ENCODE data around the gene SLC35B2.

DNA sequence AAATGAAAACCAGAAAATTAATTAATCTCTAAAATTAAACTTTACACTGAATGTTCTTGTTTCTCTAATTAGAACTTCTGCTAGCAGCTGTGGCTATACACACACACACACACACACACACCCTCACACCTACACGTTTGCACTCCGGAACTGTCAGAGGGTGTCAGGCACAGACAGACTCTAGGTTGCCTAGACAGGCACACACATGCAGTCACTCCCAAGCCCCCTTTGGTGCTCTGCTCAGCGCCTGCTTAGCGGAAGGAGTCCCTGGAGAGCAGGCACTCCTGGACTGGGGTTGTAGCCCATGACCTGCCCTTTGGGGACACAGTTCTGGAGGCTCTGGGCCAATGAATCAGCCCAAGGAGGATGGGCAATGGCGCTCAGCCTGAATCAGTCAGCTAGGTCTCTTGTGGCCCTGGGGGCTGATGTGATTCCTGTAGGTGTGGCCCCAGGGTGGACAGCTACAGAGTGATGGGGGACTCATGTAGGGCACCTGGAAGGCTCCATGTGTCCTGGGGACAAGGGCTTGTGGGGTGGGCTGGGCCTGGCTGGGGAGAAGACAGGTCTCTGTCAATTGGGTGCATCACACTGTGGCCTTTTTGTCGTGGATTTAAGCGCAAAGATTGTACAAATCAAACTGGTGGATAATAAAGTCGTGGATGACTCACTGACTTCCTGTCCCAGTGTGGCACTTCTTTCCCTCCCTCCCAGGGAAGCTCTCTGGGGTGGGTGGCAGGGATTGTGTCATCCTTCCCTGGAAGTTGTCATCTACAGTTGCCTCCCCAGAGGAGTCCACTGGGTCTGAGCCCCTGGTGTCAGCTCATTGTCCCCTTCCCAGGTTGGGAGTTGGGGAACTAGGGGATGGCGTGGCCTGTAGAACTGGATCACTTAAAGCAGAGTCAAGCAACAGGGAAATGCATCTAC is 21.7 kb upstream of the SLC35B2 start:
- TF ChIP-seq, protein P1, sequence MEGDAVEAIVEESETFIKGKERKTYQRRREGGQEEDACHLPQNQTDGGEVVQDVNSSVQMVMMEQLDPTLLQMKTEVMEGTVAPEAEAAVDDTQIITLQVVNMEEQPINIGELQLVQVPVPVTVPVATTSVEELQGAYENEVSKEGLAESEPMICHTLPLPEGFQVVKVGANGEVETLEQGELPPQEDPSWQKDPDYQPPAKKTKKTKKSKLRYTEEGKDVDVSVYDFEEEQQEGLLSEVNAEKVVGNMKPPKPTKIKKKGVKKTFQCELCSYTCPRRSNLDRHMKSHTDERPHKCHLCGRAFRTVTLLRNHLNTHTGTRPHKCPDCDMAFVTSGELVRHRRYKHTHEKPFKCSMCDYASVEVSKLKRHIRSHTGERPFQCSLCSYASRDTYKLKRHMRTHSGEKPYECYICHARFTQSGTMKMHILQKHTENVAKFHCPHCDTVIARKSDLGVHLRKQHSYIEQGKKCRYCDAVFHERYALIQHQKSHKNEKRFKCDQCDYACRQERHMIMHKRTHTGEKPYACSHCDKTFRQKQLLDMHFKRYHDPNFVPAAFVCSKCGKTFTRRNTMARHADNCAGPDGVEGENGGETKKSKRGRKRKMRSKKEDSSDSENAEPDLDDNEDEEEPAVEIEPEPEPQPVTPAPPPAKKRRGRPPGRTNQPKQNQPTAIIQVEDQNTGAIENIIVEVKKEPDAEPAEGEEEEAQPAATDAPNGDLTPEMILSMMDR (IDR thresholded peaks at IDR 0.05), result no peak
- TF ChIP-seq, protein P2, sequence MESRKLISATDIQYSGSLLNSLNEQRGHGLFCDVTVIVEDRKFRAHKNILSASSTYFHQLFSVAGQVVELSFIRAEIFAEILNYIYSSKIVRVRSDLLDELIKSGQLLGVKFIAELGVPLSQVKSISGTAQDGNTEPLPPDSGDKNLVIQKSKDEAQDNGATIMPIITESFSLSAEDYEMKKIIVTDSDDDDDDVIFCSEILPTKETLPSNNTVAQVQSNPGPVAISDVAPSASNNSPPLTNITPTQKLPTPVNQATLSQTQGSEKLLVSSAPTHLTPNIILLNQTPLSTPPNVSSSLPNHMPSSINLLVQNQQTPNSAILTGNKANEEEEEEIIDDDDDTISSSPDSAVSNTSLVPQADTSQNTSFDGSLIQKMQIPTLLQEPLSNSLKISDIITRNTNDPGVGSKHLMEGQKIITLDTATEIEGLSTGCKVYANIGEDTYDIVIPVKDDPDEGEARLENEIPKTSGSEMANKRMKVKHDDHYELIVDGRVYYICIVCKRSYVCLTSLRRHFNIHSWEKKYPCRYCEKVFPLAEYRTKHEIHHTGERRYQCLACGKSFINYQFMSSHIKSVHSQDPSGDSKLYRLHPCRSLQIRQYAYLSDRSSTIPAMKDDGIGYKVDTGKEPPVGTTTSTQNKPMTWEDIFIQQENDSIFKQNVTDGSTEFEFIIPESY (IDR thresholded peaks at IDR 0.05; ENCODE audit: borderline replicate concordance, low read depth), result no peak
- TF ChIP-seq CHD2 (IDR thresholded peaks at IDR 0.05; ENCODE audit: low read length, partially characterized antibody) (no peak), FOXM1 (IDR thresholded peaks at IDR 0.05; ENCODE audit: low read depth) (no peak), NFIC (IDR thresholded peaks at IDR 0.05; ENCODE audit: borderline replicate concordance) (no peak), GABPA (IDR thresholded peaks at IDR 0.05; ENCODE audit: low read depth) (no peak), SIN3A (IDR thresholded peaks at IDR 0.05; ENCODE audit: borderline replicate concordance, low read depth, low read length) (no peak), EZH2phosphoT487 (IDR thresholded peaks at IDR 0.05; ENCODE audit: borderline replicate concordance, low read depth) (no peak), POLR2AphosphoS5 (IDR thresholded peaks at IDR 0.05; ENCODE audit: low read depth, low read length) (no peak)
- TF ChIP-seq, protein P3, sequence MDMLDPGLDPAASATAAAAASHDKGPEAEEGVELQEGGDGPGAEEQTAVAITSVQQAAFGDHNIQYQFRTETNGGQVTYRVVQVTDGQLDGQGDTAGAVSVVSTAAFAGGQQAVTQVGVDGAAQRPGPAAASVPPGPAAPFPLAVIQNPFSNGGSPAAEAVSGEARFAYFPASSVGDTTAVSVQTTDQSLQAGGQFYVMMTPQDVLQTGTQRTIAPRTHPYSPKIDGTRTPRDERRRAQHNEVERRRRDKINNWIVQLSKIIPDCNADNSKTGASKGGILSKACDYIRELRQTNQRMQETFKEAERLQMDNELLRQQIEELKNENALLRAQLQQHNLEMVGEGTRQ (IDR thresholded peaks at IDR 0.05; ENCODE audit: borderline replicate concordance, low read depth, low read length), result no peak
- TF ChIP-seq, protein P4, sequence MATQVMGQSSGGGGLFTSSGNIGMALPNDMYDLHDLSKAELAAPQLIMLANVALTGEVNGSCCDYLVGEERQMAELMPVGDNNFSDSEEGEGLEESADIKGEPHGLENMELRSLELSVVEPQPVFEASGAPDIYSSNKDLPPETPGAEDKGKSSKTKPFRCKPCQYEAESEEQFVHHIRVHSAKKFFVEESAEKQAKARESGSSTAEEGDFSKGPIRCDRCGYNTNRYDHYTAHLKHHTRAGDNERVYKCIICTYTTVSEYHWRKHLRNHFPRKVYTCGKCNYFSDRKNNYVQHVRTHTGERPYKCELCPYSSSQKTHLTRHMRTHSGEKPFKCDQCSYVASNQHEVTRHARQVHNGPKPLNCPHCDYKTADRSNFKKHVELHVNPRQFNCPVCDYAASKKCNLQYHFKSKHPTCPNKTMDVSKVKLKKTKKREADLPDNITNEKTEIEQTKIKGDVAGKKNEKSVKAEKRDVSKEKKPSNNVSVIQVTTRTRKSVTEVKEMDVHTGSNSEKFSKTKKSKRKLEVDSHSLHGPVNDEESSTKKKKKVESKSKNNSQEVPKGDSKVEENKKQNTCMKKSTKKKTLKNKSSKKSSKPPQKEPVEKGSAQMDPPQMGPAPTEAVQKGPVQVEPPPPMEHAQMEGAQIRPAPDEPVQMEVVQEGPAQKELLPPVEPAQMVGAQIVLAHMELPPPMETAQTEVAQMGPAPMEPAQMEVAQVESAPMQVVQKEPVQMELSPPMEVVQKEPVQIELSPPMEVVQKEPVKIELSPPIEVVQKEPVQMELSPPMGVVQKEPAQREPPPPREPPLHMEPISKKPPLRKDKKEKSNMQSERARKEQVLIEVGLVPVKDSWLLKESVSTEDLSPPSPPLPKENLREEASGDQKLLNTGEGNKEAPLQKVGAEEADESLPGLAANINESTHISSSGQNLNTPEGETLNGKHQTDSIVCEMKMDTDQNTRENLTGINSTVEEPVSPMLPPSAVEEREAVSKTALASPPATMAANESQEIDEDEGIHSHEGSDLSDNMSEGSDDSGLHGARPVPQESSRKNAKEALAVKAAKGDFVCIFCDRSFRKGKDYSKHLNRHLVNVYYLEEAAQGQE (IDR thresholded peaks at IDR 0.05; ENCODE audit: low read depth, low read length), result no peak
